Thoracic aorta (tissue), 2 donors: ENCODE measurements around the gene BTD. TPM values are rescaled to one million over a fixed set of nuclear protein-coding genes. Genes with fewer than 3 reads are reported as not detected.

Source experiments
- ATAC-seq: fragments of 150-250 bp; one replicate; pipeline ENCODE4 v1.8.0; 2017; ENCODE audit warnings: low read depth; ENCODE audit not compliant: insufficient number of reproducible peaks, low FRiP score
- DNase-seq: peaks from one replicate; pipeline ENCODE4 v3.0.0-alpha.2; 2020; ENCODE audit warnings: low spot score
- H3K27ac ChIP-seq, 2 donors: fragments of 200-600 bp; sonication (generic); 1 replicate in 1 of 2; 2 replicates in 1 of 2; pipeline ENCODE4 v1.5.1; 2016; ENCODE audit warnings: mild to moderate bottlenecking in 2 of 2, moderate library complexity in 2 of 2
- H3K27me3 ChIP-seq: fragments of 200-600 bp; sonication (generic); replicated peaks from 2 replicates; pipeline ENCODE4 v1.6.0; 2016; ENCODE audit warnings: mild to moderate bottlenecking; ENCODE audit not compliant: insufficient read depth
- H3K36me3 ChIP-seq: fragments of 200-600 bp; sonication (generic); one replicate; pipeline ENCODE4 v1.5.1; 2016
- H3K4me1 ChIP-seq, 2 donors: fragments of 200-600 bp; sonication (generic); 1 replicate in 1 of 2; 2 replicates in 1 of 2; pipeline versions ENCODE4 v1.5.1 to v1.6.0; 2016; ENCODE audit warnings: low read depth in 2 of 2, mild to moderate bottlenecking in 1 of 2; ENCODE audit not compliant: control insufficient read depth in 1 of 2
- H3K4me3 ChIP-seq: fragments of 200-600 bp; sonication (generic); 2 replicates; pipeline ENCODE4 v1.5.1; 2016; ENCODE audit warnings: mild to moderate bottlenecking
- H3K9me3 ChIP-seq: fragments of 200-600 bp; sonication (generic); 2 replicates; pipeline ENCODE4 v1.5.1; 2016
- total RNA-seq, 2 donors: library from RNA; depleted of rRNA; stranded (reverse); fragments of >200 nt; gene quantifications; one replicate each; pipeline versions ENCODE4 v1.1.0 to v1.2.3, GENCODE V29; 2016
- TF ChIP-seq, protein P1 (sequence below): fragments of 200-600 bp; sonication (generic); IDR thresholded peaks from one replicate; pipeline ENCODE4 v1.5.1; 2019; ENCODE audit warnings: antibody characterized with exemption

BTD gene
- total RNA-seq, 2 donors from 2014 or later: 19.4 to 23.3 TPM

DNA sequence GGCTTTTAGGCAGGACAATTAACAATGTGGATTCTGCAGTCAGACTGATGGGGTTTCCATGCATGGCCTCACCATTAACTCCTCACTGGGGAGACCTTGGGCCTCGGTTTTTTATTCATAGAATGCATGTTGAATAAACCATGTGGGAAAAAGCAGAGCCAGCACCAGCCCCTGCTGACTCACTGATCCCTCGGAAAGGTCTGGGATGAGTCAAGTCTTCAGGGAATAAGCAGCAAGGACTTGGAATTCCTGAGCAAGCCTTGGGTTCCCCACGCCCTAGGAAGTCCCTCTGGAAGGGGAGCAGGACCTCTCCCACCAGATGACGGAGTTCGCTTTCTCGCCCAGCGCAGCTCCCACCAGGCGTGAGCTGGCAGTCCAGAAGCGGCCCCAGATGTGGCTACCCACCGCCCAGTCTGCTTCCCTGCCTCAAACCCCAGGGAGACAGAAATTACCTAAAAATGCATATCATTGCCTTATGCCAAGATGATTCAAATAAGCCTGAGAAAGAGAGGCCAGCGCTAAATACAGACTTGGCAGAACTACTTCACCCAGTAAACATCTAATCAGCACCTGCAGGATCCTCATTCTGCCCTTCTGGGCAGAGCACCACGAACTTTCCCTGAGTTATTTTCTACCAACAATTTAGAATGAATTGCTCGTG lies 45.4 kb downstream of the BTD start:
- Histone ChIP-seq H3K9me3 (no peaks in the 10 kb centered on the region), H3K27ac (peak overlapping the region; percentile 59 to 74), H3K4me3 (peak overlapping the region; percentile 50), H3K36me3 (no peaks in the 10 kb centered on the region), H3K27me3 (no peaks in the 10 kb centered on the region), H3K4me1 (peaks cover 13 to 33% of the 10 kb centered on the region in 2 donors)
- DNase-seq (peak; percentile 40), ATAC-seq (peak; percentile 49)
- TF ChIP-seq, protein P1, sequence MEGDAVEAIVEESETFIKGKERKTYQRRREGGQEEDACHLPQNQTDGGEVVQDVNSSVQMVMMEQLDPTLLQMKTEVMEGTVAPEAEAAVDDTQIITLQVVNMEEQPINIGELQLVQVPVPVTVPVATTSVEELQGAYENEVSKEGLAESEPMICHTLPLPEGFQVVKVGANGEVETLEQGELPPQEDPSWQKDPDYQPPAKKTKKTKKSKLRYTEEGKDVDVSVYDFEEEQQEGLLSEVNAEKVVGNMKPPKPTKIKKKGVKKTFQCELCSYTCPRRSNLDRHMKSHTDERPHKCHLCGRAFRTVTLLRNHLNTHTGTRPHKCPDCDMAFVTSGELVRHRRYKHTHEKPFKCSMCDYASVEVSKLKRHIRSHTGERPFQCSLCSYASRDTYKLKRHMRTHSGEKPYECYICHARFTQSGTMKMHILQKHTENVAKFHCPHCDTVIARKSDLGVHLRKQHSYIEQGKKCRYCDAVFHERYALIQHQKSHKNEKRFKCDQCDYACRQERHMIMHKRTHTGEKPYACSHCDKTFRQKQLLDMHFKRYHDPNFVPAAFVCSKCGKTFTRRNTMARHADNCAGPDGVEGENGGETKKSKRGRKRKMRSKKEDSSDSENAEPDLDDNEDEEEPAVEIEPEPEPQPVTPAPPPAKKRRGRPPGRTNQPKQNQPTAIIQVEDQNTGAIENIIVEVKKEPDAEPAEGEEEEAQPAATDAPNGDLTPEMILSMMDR: no peak

DNA sequence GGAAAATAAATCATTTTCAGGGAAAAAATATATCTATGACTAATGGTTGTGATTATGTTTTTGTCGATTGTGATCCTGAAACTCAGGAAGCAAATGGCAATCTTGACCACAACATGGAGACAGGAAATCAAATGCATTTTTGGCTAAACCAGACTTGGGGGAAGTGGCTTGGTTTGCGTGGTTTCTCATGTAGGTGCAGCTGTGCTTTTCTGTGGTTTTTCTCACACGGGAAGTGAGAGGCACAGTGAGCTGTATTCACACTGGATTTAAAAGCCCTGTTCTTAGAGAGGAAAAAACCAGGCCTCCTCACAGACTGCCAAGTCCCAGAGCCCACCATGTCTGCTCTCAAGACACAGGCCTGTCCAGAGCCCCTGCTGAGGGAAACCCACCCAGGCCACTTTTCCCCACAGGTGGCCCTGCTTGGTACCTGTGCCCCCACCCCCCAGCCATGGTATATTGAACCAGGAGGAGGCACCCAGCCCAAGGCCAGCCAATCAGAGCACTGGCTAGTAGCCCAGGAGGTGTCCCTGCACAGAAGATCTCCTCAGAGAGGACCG lies 46.1 kb downstream of the BTD start:
- DNase-seq (no peak), ATAC-seq (no peak)
- Histone ChIP-seq H3K4me3 (peak overlapping the region; percentile 50), H3K9me3 (no peaks in the 10 kb centered on the region), H3K27ac (peak overlapping the region; percentile 59 to 74), H3K36me3 (no peaks in the 10 kb centered on the region), H3K27me3 (no peaks in the 10 kb centered on the region), H3K4me1 (peaks cover 13 to 33% of the 10 kb centered on the region in 2 donors)
- TF ChIP-seq, protein P1: no peak

DNA sequence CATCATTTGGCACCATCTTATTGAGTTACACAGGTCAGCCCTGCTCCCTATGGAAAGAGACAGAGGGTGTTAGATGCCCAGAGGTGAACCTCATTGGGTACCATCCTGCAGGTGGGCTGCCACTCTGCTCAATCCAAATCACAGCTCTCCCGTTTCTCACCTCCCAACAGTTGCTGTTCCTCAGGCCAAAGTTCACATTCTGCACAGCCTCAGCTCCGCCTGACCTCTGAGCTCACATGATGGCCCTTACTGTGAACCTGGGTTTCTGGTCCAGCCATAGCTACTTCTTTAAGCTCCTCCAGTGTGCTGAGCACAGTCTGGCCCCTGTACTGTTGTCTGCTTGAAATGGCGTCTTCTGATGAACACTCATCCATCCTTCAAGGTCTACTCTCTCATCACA lies 47.8 kb downstream of the BTD start:
- ATAC-seq (no peak), DNase-seq (no peak)
- Histone ChIP-seq H3K4me1 (peaks cover 13 to 33% of the 10 kb centered on the region in 2 donors), H3K27me3 (no peaks in the 10 kb centered on the region), H3K4me3 (no peak overlapping the region), H3K27ac (no peak overlapping the region), H3K9me3 (no peaks in the 10 kb centered on the region), H3K36me3 (no peaks in the 10 kb centered on the region)
- TF ChIP-seq, protein P1: no peak

DNA sequence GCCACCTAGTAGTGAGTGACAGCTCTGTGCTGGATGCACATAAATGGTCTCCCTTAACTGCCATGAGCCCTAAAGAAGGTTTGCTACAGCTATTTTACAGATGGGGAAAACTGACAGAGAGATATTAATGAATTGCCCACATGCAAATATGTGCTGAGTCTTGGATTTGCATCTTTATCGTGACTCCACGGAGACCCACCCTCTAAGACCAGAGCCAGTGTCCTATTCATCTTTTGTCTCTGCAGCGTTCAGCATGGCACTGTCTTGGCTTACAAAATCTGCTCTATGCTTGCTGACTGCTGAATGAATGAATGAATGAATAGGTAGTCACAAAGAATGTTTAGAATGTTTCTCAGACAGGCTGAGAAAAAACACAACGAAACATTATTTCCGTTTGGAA lies 48.3 kb downstream of the BTD start:
- Histone ChIP-seq H3K4me3 (no peak overlapping the region), H3K36me3 (no peaks in the 10 kb centered on the region), H3K27me3 (no peaks in the 10 kb centered on the region), H3K9me3 (no peaks in the 10 kb centered on the region), H3K27ac (no peak overlapping the region), H3K4me1 (peaks cover 13 to 33% of the 10 kb centered on the region in 2 donors)
- ATAC-seq (no peak), DNase-seq (no peak)
- TF ChIP-seq, protein P1: no peak

DNA sequence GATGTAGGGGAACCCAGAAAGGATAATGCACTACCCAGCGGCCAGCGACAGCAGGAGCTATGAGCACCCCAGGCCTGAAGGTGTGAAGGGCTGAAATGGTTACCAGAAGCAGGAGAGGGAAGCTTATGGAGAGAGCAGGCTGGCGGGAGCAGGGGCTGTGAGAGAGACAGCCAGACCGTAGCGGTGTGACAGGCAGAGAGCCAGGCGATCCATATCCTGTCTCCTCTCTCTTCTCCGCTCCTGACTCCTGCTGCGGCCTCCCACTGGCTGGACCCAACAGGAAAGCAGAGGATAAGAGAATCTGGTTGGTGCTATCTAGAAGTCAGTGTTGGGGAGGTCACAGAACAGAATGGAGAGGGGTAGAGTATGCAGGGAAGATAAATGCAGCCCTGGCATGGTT lies 49.9 kb downstream of the BTD start:
- Histone ChIP-seq H3K27ac (no peak overlapping the region), H3K27me3 (no peaks in the 10 kb centered on the region), H3K4me3 (no peak overlapping the region), H3K9me3 (peaks cover 10% of the 10 kb centered on the region), H3K4me1 (peaks cover 9 to 22% of the 10 kb centered on the region in 2 donors), H3K36me3 (no peaks in the 10 kb centered on the region)
- ATAC-seq: no peak
- TF ChIP-seq, protein P1: no peak
- no peak for DNase-seq
